NT2/D1 (cell line): ENCODE measurements around the gene NPY4R2.
"Not testable (repeated sequence)": the region's sequence is repeated elsewhere in the genome, so short reads cannot be mapped to it uniquely, and the experiment has no call there.

Experiments used
- SUZ12 ChIP-seq: IDR thresholded peaks from 2 replicates; pipeline ENCODE4 v1.6.1; 2011; ENCODE audit not compliant: insufficient read length, insufficient read depth; ENCODE audit errors: extremely low read depth
- YY1 ChIP-seq: IDR thresholded peaks from 2 replicates; pipeline ENCODE4 v1.6.1; 2011; ENCODE audit not compliant: insufficient read length, insufficient read depth
- ZNF274 ChIP-seq: IDR thresholded peaks from 2 replicates; pipeline ENCODE4 v1.6.1; 2011; ENCODE audit warnings: mild to moderate bottlenecking, low read depth, low read length

DNA sequence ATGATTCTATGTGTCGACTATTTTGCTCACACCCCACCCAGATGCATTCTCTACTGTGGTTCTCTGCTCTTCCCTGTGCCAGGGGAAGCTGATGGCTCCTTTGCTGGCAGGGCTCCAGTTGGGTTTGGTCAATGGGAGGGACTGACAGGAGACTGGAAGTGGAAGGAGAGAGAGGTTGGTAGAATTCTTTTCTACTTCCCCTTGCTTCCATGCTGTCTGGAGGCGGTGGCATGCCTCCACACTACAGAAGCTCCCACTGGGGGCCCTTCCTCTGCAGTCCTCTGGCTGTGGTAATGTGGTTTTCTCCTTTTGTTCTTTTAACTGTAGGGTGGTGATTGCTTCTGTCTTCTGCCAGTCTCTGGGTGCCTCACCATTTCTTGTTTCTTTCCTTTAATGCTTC, 4.4 kb upstream of the NPY4R2 start:
- not testable (repeated sequence) for TF ChIP-seq SUZ12, YY1, ZNF274
